ENCODE results near the gene DUSP8. TPM values are rescaled to one million over a fixed set of nuclear protein-coding genes. Genes with fewer than 3 reads are reported as not detected.
A peak's percentile ranks its signal among the peaks of the same experiment; 100 is the strongest.

DUSP8 gene
- total RNA-seq, 1 donor from 2014 or later = 123 TPM

DNA sequence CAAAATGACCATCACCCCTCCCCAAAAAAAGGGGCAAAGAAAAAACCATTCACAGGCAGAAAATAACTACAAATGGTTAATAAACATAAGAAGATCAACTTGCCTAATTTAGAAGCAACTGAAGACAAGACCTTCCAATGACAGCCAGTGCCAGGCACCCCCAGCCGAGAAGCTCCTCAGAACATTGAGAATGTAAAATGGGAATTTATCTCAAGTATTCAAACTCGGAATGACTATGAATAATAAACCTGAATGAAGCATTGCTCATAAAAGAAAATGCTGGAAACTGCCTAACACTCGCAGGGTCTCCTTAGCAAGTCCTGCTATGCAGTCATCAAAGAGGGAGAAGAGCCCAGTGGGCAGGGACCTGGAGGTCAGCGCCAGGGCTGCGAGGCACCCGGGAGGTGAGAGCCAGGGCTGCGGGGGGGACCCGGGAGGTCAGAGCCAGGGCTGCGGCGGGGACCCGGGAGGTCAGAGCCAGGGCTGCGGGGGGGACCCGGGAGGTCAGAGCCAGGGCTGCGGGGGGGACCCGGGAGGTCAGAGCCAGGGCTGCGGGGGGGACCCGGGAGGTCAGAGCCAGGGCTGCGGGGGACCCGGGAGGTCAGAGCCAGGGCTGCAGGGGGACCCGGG is 62.3 kb downstream of the DUSP8 start:
- DNase-seq = no peak
- Mint-ChIP-seq H3K4me3 (ENCODE audit: unreplicated experiment) (peak overlapping the region; percentile 52), H3K9me3 (ENCODE audit: unreplicated experiment) (peaks cover 11% of the 10 kb centered on the region), H3K27me3 (ENCODE audit: unreplicated experiment) (peaks cover 7% of the 10 kb centered on the region), H3K4me1 (ENCODE audit: low read depth, unreplicated experiment) (peaks cover 36% of the 10 kb centered on the region), H3K36me3 (ENCODE audit: unreplicated experiment) (no peaks in the 10 kb centered on the region), H3K27ac (ENCODE audit: unreplicated experiment) (peak overlapping the region; percentile 29)
- TF ChIP-seq, protein P1, sequence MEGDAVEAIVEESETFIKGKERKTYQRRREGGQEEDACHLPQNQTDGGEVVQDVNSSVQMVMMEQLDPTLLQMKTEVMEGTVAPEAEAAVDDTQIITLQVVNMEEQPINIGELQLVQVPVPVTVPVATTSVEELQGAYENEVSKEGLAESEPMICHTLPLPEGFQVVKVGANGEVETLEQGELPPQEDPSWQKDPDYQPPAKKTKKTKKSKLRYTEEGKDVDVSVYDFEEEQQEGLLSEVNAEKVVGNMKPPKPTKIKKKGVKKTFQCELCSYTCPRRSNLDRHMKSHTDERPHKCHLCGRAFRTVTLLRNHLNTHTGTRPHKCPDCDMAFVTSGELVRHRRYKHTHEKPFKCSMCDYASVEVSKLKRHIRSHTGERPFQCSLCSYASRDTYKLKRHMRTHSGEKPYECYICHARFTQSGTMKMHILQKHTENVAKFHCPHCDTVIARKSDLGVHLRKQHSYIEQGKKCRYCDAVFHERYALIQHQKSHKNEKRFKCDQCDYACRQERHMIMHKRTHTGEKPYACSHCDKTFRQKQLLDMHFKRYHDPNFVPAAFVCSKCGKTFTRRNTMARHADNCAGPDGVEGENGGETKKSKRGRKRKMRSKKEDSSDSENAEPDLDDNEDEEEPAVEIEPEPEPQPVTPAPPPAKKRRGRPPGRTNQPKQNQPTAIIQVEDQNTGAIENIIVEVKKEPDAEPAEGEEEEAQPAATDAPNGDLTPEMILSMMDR (IDR thresholded peaks at IDR 0.05; ENCODE audit: partially characterized antibody, unreplicated experiment) = no peak

DNA sequence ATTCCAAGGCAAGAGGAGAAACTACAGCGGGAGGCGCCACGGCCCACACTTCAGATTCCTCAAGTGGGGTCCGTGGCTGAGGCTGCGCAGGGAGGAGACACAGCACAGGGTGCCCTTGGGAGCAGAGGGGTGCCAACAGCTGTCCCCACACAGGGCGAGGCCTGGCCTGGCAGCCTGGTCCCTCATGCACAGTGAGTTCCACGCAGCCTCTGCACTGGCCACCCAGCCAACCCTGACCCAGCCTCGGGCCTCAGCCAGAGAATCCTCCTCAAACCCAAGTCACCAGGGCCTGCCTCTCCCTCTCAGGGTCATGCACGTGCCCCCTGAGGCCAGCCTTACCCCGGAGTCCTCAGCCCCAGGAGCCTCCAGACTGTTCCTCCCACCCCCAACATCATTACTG is 63.1 kb downstream of the DUSP8 start:
- Mint-ChIP-seq H3K9me3 (ENCODE audit: unreplicated experiment) (peaks cover 5% of the 10 kb centered on the region), H3K27ac (ENCODE audit: unreplicated experiment) (no peak overlapping the region)

DNA sequence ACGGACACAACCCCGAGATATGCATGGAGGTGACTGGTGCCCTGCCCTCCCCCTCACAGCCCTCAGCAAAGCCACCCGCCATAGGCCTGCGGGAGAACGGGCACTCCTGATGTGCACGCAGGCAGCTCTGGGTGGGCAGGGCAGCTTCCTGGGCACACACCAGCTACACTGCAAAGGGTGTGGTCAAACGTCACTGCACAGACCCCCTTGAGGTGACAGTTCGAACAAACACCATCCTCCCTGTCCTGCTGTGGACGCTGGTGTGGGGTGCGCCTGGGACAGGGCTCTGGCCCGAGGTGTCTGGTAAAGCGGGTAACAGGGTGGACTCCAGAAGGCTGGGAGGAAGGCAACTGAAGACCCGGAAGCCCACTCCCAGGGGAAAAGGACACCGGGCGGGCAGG is 63.6 kb downstream of the DUSP8 start:
- Mint-ChIP-seq H3K9me3 (ENCODE audit: unreplicated experiment) (peaks cover 5% of the 10 kb centered on the region), H3K27ac (ENCODE audit: unreplicated experiment) (no peak overlapping the region), H3K36me3 (ENCODE audit: unreplicated experiment) (no peaks in the 10 kb centered on the region), H3K4me3 (ENCODE audit: unreplicated experiment) (no peak overlapping the region), H3K27me3 (ENCODE audit: unreplicated experiment) (peaks cover 8% of the 10 kb centered on the region), H3K4me1 (ENCODE audit: low read depth, unreplicated experiment) (peaks cover 26% of the 10 kb centered on the region)
- no peak for DNase-seq
- TF ChIP-seq, protein P1 (IDR thresholded peaks at IDR 0.05; ENCODE audit: partially characterized antibody, unreplicated experiment) = no peak

More for the DNA sequence above, 63.1 kb downstream of the DUSP8 start:
- H3K36me3 Mint-ChIP-seq (ENCODE audit: unreplicated experiment) = no peaks in the 10 kb centered on the region
- TF ChIP-seq, protein P1 (IDR thresholded peaks at IDR 0.05; ENCODE audit: partially characterized antibody, unreplicated experiment) = no peak
- H3K27me3 Mint-ChIP-seq (ENCODE audit: unreplicated experiment) = peaks cover 8% of the 10 kb centered on the region
- H3K4me1 Mint-ChIP-seq (ENCODE audit: low read depth, unreplicated experiment) = peaks cover 29% of the 10 kb centered on the region
- H3K4me3 Mint-ChIP-seq (ENCODE audit: unreplicated experiment) = no peak overlapping the region
- DNase-seq = no peak

DNA sequence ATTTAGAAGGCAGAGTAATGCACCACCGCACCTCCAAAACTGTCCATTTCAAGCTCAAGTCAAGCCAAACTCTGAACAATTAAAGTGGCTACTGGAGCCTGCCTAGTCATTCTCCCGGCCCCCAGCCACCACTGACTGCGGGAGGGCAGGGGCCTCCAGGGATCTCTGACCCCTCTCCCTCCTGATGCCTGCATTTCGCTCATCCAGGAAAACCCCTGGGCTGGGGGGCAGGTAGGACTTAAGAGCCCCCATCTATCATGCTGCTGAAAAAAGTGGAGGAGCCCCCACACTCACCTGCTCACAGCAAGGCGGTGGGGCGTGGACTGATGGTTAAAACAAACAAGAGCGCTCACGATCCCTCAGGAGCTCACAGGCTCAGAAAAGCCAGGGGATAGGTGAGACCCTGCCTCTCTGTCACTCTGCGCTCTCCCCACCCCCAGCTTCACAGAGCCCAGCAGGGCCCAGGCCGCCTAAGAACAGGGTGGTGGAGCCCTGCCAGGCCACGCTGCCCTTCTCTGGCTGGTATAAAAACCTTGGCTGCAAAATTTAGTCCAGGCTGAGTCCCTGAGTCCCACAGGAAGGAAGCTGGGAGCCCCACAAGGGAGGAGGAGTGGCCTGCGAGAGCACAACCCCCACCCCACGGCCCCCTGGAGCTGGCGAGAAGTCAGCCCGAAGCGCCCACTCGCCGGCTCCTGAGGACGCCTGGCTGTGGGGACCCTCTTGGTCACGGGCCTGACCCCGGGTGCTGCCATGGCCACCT is 64.5 kb downstream of the DUSP8 start:
- TF ChIP-seq, protein P1 (IDR thresholded peaks at IDR 0.05; ENCODE audit: partially characterized antibody, unreplicated experiment) = no peak
- H3K27me3 Mint-ChIP-seq (ENCODE audit: unreplicated experiment) = peaks cover 11% of the 10 kb centered on the region
- H3K4me3 Mint-ChIP-seq (ENCODE audit: unreplicated experiment) = peak overlapping the region; percentile 34
- peaks cover 2% of the 10 kb centered on the region for H3K9me3 Mint-ChIP-seq (ENCODE audit: unreplicated experiment)
- no peak overlapping the region for H3K27ac Mint-ChIP-seq (ENCODE audit: unreplicated experiment)
- DNase-seq = no peak
- peaks cover 24% of the 10 kb centered on the region for H3K4me1 Mint-ChIP-seq (ENCODE audit: low read depth, unreplicated experiment)
- no peaks in the 10 kb centered on the region for H3K36me3 Mint-ChIP-seq (ENCODE audit: unreplicated experiment)

DNA sequence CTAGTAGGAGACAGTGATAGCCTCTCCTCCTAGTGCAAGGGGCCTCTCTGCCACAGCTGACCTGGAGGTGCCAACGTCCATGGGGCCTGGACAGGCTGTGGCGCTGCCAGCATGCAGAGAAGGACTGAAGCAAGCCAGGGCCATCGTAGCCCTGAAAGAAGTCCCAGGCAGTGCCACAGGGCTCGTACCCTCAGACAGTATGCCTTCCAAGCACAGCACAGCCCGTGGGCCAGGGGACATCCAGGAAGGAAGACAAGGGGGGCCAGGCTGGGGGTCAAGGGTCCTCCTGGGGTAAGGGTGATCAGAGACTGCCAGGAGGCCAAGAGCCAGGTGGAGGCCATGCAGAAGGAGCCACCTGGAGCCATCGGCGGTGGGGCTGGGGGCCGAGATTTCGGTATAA is 65.1 kb downstream of the DUSP8 start:
- peaks cover 2% of the 10 kb centered on the region for H3K9me3 Mint-ChIP-seq (ENCODE audit: unreplicated experiment)
- H3K36me3 Mint-ChIP-seq (ENCODE audit: unreplicated experiment) = no peaks in the 10 kb centered on the region
- peaks cover 26% of the 10 kb centered on the region for H3K4me1 Mint-ChIP-seq (ENCODE audit: low read depth, unreplicated experiment)
- TF ChIP-seq, protein P1 (IDR thresholded peaks at IDR 0.05; ENCODE audit: partially characterized antibody, unreplicated experiment) = no peak
- H3K4me3 Mint-ChIP-seq (ENCODE audit: unreplicated experiment) = no peak overlapping the region
- no peak overlapping the region for H3K27ac Mint-ChIP-seq (ENCODE audit: unreplicated experiment)
- DNase-seq = no peak
- H3K27me3 Mint-ChIP-seq (ENCODE audit: unreplicated experiment) = peaks cover 9% of the 10 kb centered on the region

All from glutamatergic neuron (in vitro differentiated cells).